Aorta (tissue), 5 donors: ENCODE results near the gene FAM174B. TPM values are rescaled to one million over a fixed set of nuclear protein-coding genes. Genes with fewer than 3 reads are reported as not detected.

Experiments used
- ATAC-seq: fragments of 200-7000 bp; cut with Tn5 transposase; one replicate; pipeline ENCODE4 v1.9.1; 2022; ENCODE audit warnings: moderate library complexity; ENCODE audit not compliant: low FRiP score
- DNase-seq, 2 donors: peaks; one replicate each; pipeline ENCODE4 v3.0.0-alpha.2; 2020
- H3K27ac ChIP-seq, 2 donors: one replicate each; pipeline ENCODE4 v1.5.1; 2013; ENCODE audit warnings: low read length in 2 of 2, mild to moderate bottlenecking in 2 of 2, moderate library complexity in 2 of 2, control low read depth in 1 of 2, inconsistent platforms in 1 of 2, low read depth in 1 of 2
- H3K27me3 ChIP-seq, 2 donors: one replicate each; pipeline ENCODE4 v1.6.1; 2013; ENCODE audit warnings: control low read depth in 1 of 2, low read length in 1 of 2, mild to moderate bottlenecking in 1 of 2, moderate library complexity in 1 of 2; ENCODE audit not compliant: insufficient read depth in 2 of 2, control insufficient read depth in 1 of 2
- H3K36me3 ChIP-seq, 2 donors: one replicate each; pipeline ENCODE4 v1.6.1; 2013; ENCODE audit warnings: control low read depth in 1 of 2, low read length in 1 of 2, mild to moderate bottlenecking in 1 of 2; ENCODE audit not compliant: insufficient read depth in 2 of 2, control insufficient read depth in 1 of 2
- H3K4me1 ChIP-seq, 2 donors: one replicate each; pipeline ENCODE4 v1.6.1; 2013; ENCODE audit warnings: low read length in 2 of 2, control low read depth in 1 of 2, mild to moderate bottlenecking in 1 of 2, moderate library complexity in 1 of 2; ENCODE audit not compliant: insufficient read depth in 2 of 2, control insufficient read depth in 1 of 2
- H3K4me3 ChIP-seq, 2 donors: one replicate each; pipeline ENCODE4 v1.5.1; 2013; ENCODE audit warnings: low read length in 2 of 2, control low read depth in 1 of 2, mild to moderate bottlenecking in 1 of 2
- H3K9me3 ChIP-seq: one replicate; pipeline ENCODE4 v1.6.1; 2013; ENCODE audit warnings: mild to moderate bottlenecking, low read length; ENCODE audit not compliant: control insufficient read depth
- WGBS, 2 donors: extraction: QIAGEN DNeasy Blood & Tissue Kit; methylation state at CpG; one replicate each; pipeline ENCODE4 v1.1.7; 2013; 5-methylcytosine and 5-hydroxymethylcytosine counted together
- intact Hi-C, 2 donors: fragments of 100-400 bp; cut with DNase I; formaldehyde crosslinking; loops; one replicate each; pipeline versions ENCODE4 v1.14.2 to v1.15.0; 2022
- polyA plus RNA-seq, 2 donors: library from polyadenylated mRNA; stranded (reverse); fragments of 200-250 nt; gene quantifications; one replicate each; pipeline ENCODE4 v1.2.3, GENCODE V29; 2013
- total RNA-seq, 2 donors: library from RNA; stranded (reverse); fragmentation: NEBNext Ultra II Directional; extraction: Animal tissue kit (Norgen Biotek cat#: 25700); gene quantifications; one replicate each; pipeline ENCODE4 v1.2.1, GENCODE V29; 2021
- donor health status: healthy with polysubstance abuse.
- donor health status: Bipolar disorder and iron deficiency.
- donor health status: DM: no; HTN: no; CAD: no.
- donor health status: DM: no; HTN: no; CAD: no.
- donor health status: DM: yes; HTN: yes; CAD: no.

Gene FAM174B
- total and polyA plus RNA-seq, 4 donors, result 3.3 to 16.0 (median 10.3) TPM; not detected in 1

- peak; percentile 86 for ATAC-seq
- Histone ChIP-seq H3K27ac (no peak overlapping the region), H3K36me3 (no peaks in the 10 kb centered on the region), H3K27me3 (no peaks in the 10 kb centered on the region), H3K4me3 (no peak overlapping the region), H3K4me1 (no peaks in the 10 kb centered on the region), H3K9me3 (no peaks in the 10 kb centered on the region)
- whole genome bisulfite sequencing, 2 donors, result 28 to 32% methylated on average over 3 of the region's 3 CpGs
- no peak for DNase-seq
- intact Hi-C loops, result loop anchor here in 1 of 2 donors (10.0 kb wide), 1 partner anchor 156 kb away; no protein-coding TSS in a partner anchor
Observed at GRCh38 chr15:92681141-92681631, 25.6 kb upstream of the FAM174B start.

- no peak overlapping the region for H3K4me3 ChIP-seq
- H3K27me3 ChIP-seq, result no peaks in the 10 kb centered on the region
- WGBS, 2 donors, result 77 to 84% methylated on average over 4 of the region's 4 CpGs
- peak in 1 of 2 donors; percentile 76 for DNase-seq
- no peak for ATAC-seq
- no peaks in the 10 kb centered on the region for H3K4me1 ChIP-seq
- no peaks in the 10 kb centered on the region for H3K36me3 ChIP-seq
- intact Hi-C loops, result no loop called here
- H3K9me3 ChIP-seq, result no peaks in the 10 kb centered on the region
- no peak overlapping the region for H3K27ac ChIP-seq
Observed at GRCh38 chr15:92677999-92678398, 22.4 kb upstream of the FAM174B start.

GRCh38 chr15:92676561-92676960 lies 21.0 kb upstream of the FAM174B start:
- no peaks in the 10 kb centered on the region for H3K9me3 ChIP-seq
- no peaks in the 10 kb centered on the region for H3K36me3 ChIP-seq
- ATAC-seq (no peak), DNase-seq (no peak)
- WGBS, 2 donors, result 93 to 94% methylated on average over 2 of the region's 2 CpGs
- H3K4me1 ChIP-seq, result no peaks in the 10 kb centered on the region
- no peaks in the 10 kb centered on the region for H3K27me3 ChIP-seq
- H3K4me3 ChIP-seq, result no peak overlapping the region
- intact Hi-C loops, result no loop called here
- H3K27ac ChIP-seq, result no peak overlapping the region

GRCh38 chr15:92675485-92675884 lies 19.9 kb upstream of the FAM174B start:
- Histone ChIP-seq H3K4me1 (no peaks in the 10 kb centered on the region), H3K27ac (no peak overlapping the region), H3K4me3 (no peak overlapping the region), H3K9me3 (no peaks in the 10 kb centered on the region), H3K27me3 (no peaks in the 10 kb centered on the region), H3K36me3 (no peaks in the 10 kb centered on the region)
- no peak for ATAC-seq
- no peak for DNase-seq
- WGBS, 2 donors, result 93 to 97% methylated on average over 4 of the region's 4 CpGs
- intact Hi-C loops, result no loop called here

GRCh38 chr15:92674347-92674746 lies 18.8 kb upstream of the FAM174B start:
- Histone ChIP-seq H3K27me3 (no peaks in the 10 kb centered on the region), H3K4me1 (no peaks in the 10 kb centered on the region), H3K36me3 (no peaks in the 10 kb centered on the region), H3K9me3 (no peaks in the 10 kb centered on the region), H3K4me3 (no peak overlapping the region), H3K27ac (no peak overlapping the region)
- no peak for ATAC-seq
- intact Hi-C loops, result no loop called here
- DNase-seq, result no peak
- WGBS, 2 donors, result 97 to 99% methylated on average over 6 of the region's 6 CpGs

- 78 to 85% methylated on average over 6 of the region's 6 CpGs for WGBS, 2 donors
- ATAC-seq (no peak), DNase-seq (no peak)
- Histone ChIP-seq H3K4me1 (no peaks in the 10 kb centered on the region), H3K9me3 (no peaks in the 10 kb centered on the region), H3K27me3 (no peaks in the 10 kb centered on the region), H3K36me3 (no peaks in the 10 kb centered on the region), H3K27ac (no peak overlapping the region), H3K4me3 (no peak overlapping the region)
- intact Hi-C loops, result no loop called here
Observed at GRCh38 chr15:92672102-92672501, 16.5 kb upstream of the FAM174B start.

GRCh38 chr15:92671406-92671805 lies 15.8 kb upstream of the FAM174B start:
- no peak overlapping the region for H3K4me3 ChIP-seq
- DNase-seq, result no peak
- H3K27ac ChIP-seq, result no peak overlapping the region
- no peaks in the 10 kb centered on the region for H3K27me3 ChIP-seq
- 92 to 95% methylated on average over 3 of the region's 3 CpGs for WGBS, 2 donors
- H3K9me3 ChIP-seq, result no peaks in the 10 kb centered on the region
- ATAC-seq, result no peak
- no peaks in the 10 kb centered on the region for H3K36me3 ChIP-seq
- intact Hi-C loops, result no loop called here
- H3K4me1 ChIP-seq, result no peaks in the 10 kb centered on the region

- H3K36me3 ChIP-seq, result no peaks in the 10 kb centered on the region
- 86% methylated on average over 2 of the region's 2 CpGs for WGBS, 2 donors
- no peak for ATAC-seq
Observed at GRCh38 chr15:92670621-92671020, 15.0 kb upstream of the FAM174B start.

GRCh38 chr15:92669432-92669831 lies 13.9 kb upstream of the FAM174B start:
- 62 to 73% methylated on average over 2 of the region's 2 CpGs for WGBS, 2 donors
- no peaks in the 10 kb centered on the region for H3K9me3 ChIP-seq
- H3K27me3 ChIP-seq, result no peaks in the 10 kb centered on the region
- intact Hi-C loops, result no loop called here
- no peaks in the 10 kb centered on the region for H3K36me3 ChIP-seq
- DNase-seq, result no peak
- H3K27ac ChIP-seq, result no peak overlapping the region
- no peak overlapping the region for H3K4me3 ChIP-seq
- peaks cover 0 to 7% of the 10 kb centered on the region in 2 donors for H3K4me1 ChIP-seq
- ATAC-seq, result no peak

More at GRCh38 chr15:92670621-92671020, 15.0 kb upstream of the FAM174B start:
- intact Hi-C loops, result no loop called here
- Histone ChIP-seq H3K27ac (no peak overlapping the region), H3K9me3 (no peaks in the 10 kb centered on the region), H3K4me3 (no peak overlapping the region), H3K27me3 (no peaks in the 10 kb centered on the region), H3K4me1 (peaks cover 0 to 4% of the 10 kb centered on the region in 2 donors)
- no peak for DNase-seq
